IMR-90 (cell line): ENCODE data around the gene SLC46A2. TPM values are rescaled to one million over a fixed set of nuclear protein-coding genes. Genes with fewer than 3 reads are reported as not detected.

Source experiments
- ATAC-seq: fragments of 200-7000 bp; cut with Tn5 transposase; 2 replicates; pipeline ENCODE4 v1.9.1; 2020; ENCODE audit warnings: low read depth, mild to moderate bottlenecking, moderate library complexity
- BruUV-seq: library from RNA; stranded (reverse); fragments of 400-500 nt; replicated peaks from 2 replicates; lab custom pipeline; 2021; lab: Mats Ljungman, UMichigan
- CTCF ChIA-PET: fragments of 300-600 bp; formaldehyde crosslinking; extraction: SDS; loops from one replicate; lab custom pipeline; 2021; ENCODE audit warnings: antibody characterized with exemption; lab: Yijun Ruan, JAX
- POLR2A ChIA-PET: fragments of 300-600 bp; sonication (Branson Sonifier 250); formaldehyde crosslinking; loops from one replicate; lab custom pipeline; 2022; ENCODE audit warnings: antibody characterized with exemption; ENCODE audit not compliant: unreplicated experiment; lab: Charles Lee
- DNase-seq: peaks from one replicate; pipeline ENCODE4 v3.0.0; 2013
- H2AFZ ChIP-seq: replicated peaks from 2 replicates; pipeline ENCODE3; 2013; ENCODE audit warnings: low read length, mild to moderate bottlenecking; ENCODE audit not compliant: poor library complexity
- H2AK5ac ChIP-seq: 2 replicates; pipeline ENCODE4 v1.6.1; 2013; ENCODE audit warnings: low read depth, low read length, inconsistent platforms
- H2AK9ac ChIP-seq: replicated peaks from 2 replicates; pipeline ENCODE3; 2013; ENCODE audit warnings: mild to moderate bottlenecking, low read depth, low read length, moderate library complexity; ENCODE audit not compliant: poor library complexity
- H2BK120ac ChIP-seq: 2 replicates; pipeline ENCODE4 v1.6.1; 2013; ENCODE audit warnings: low read depth, low read length, inconsistent platforms
- H2BK15ac ChIP-seq: 3 replicates; pipeline ENCODE4 v1.6.1; 2013; ENCODE audit warnings: low read depth, low read length, inconsistent platforms
- H2BK20ac ChIP-seq: 2 replicates; pipeline ENCODE4 v1.6.1; 2013; ENCODE audit warnings: low read depth, mild to moderate bottlenecking, inconsistent platforms, low read length, moderate library complexity
- H2BK5ac ChIP-seq: 2 replicates; pipeline ENCODE4 v1.6.1; 2013; ENCODE audit warnings: mild to moderate bottlenecking, low read depth, low read length, inconsistent platforms; ENCODE audit not compliant: poor library complexity, severe bottlenecking
- H3K14ac ChIP-seq: replicated peaks from 2 replicates; pipeline ENCODE4 v1.6.1; 2013; ENCODE audit warnings: low read depth, low read length, inconsistent platforms
- H3K18ac ChIP-seq: 2 replicates; pipeline ENCODE4 v1.6.1; 2013; ENCODE audit warnings: low read depth, low read length, control low read depth
- H3K23ac ChIP-seq: 2 replicates; pipeline ENCODE4 v1.6.1; 2013; ENCODE audit warnings: low read depth, low read length, inconsistent platforms
- H3K27ac ChIP-seq: 2 replicates; pipeline ENCODE4 v1.5.1; 2013; ENCODE audit warnings: mild to moderate bottlenecking, control low read depth, low read length; ENCODE audit not compliant: insufficient read depth
- H3K27me3 ChIP-seq: 2 replicates; pipeline ENCODE4 v1.6.1; 2013; ENCODE audit warnings: low read length; ENCODE audit not compliant: control insufficient read depth, insufficient read depth
- H3K36me3 ChIP-seq: 2 replicates; pipeline ENCODE4 v1.6.1; 2013; ENCODE audit warnings: low read length, mixed read lengths; ENCODE audit not compliant: control insufficient read depth, insufficient read depth
- H3K4ac ChIP-seq: 2 replicates; pipeline ENCODE4 v1.6.1; 2013; ENCODE audit warnings: low read depth, low read length, inconsistent platforms
- H3K4me1 ChIP-seq: 2 replicates; pipeline ENCODE4 v1.6.1; 2013; ENCODE audit warnings: low read length, mixed read lengths; ENCODE audit not compliant: control insufficient read depth, insufficient read depth
- H3K4me2 ChIP-seq: 2 replicates; pipeline ENCODE4 v1.6.1; 2013; ENCODE audit warnings: low read depth, mild to moderate bottlenecking, control low read depth, low read length, moderate library complexity
- H3K4me3 ChIP-seq: 2 replicates; pipeline ENCODE4 v1.5.1; 2013; ENCODE audit warnings: low read depth, mild to moderate bottlenecking, control low read depth, low read length, moderate library complexity; ENCODE audit not compliant: insufficient read depth
- H3K56ac ChIP-seq: 2 replicates; pipeline ENCODE4 v1.6.1; 2013; ENCODE audit warnings: low read length, inconsistent platforms; ENCODE audit not compliant: insufficient read depth; ENCODE audit errors: extremely low read depth
- H3K79me1 ChIP-seq, 2 experiments: 2 replicates each; pipeline ENCODE4 v1.6.1; 2013; ENCODE audit warnings: low read length in 2 of 2, inconsistent platforms in 1 of 2, low read depth in 1 of 2
- H3K9ac ChIP-seq: 2 replicates; pipeline ENCODE4 v1.6.1; 2013; ENCODE audit warnings: low read depth, low read length, control low read depth
- H3K9me1 ChIP-seq: 2 replicates; pipeline ENCODE4 v1.6.1; 2013; ENCODE audit warnings: low read length, inconsistent platforms; ENCODE audit not compliant: insufficient read depth
- H3K9me3 ChIP-seq: 2 replicates; pipeline ENCODE4 v1.6.1; 2013; ENCODE audit warnings: low read length; ENCODE audit not compliant: control insufficient read depth, insufficient read depth
- H4K20me1 ChIP-seq: 2 replicates; pipeline ENCODE4 v1.6.1; 2013; ENCODE audit warnings: low read length, inconsistent platforms; ENCODE audit not compliant: insufficient read depth
- H4K5ac ChIP-seq: 2 replicates; pipeline ENCODE4 v1.6.1; 2013; ENCODE audit warnings: mild to moderate bottlenecking, low read depth, low read length, control low read depth
- H4K8ac ChIP-seq, 2 experiments: 2 replicates each; pipeline ENCODE4 v1.6.1; 2013; ENCODE audit warnings: low read depth in 2 of 2, low read length in 2 of 2, control low read depth in 1 of 2, inconsistent platforms in 1 of 2
- H4K91ac ChIP-seq: 2 replicates; pipeline ENCODE4 v1.6.1; 2013; ENCODE audit warnings: low read depth, low read length, inconsistent platforms; ENCODE audit not compliant: insufficient read depth
- BHLHE40 ChIP-seq: fragments of 150-350 bp; IDR thresholded peaks from 2 replicates; pipeline ENCODE4 v1.6.1; 2016; ENCODE audit warnings: mild to moderate bottlenecking, low read depth, low read length
- CTCF ChIP-seq: conservative IDR thresholded peaks from 2 replicates; pipeline ENCODE4 v1.5.1; 2012; ENCODE audit warnings: mild to moderate bottlenecking, low read depth, low read length, improper control_type of control experiment
- MAZ ChIP-seq: IDR thresholded peaks from 2 replicates; pipeline ENCODE4 v1.6.1; 2012; ENCODE audit warnings: low read depth, mild to moderate bottlenecking, low read length, improper control_type of control experiment, moderate library complexity, borderline replicate concordance
- MXI1 ChIP-seq: IDR thresholded peaks from 2 replicates; pipeline ENCODE4 v1.6.1; 2012; ENCODE audit warnings: low read depth, mild to moderate bottlenecking, low read length, moderate library complexity, borderline replicate concordance
- NFE2L2 ChIP-seq: fragments of 150-350 bp; IDR thresholded peaks from 2 replicates; pipeline ENCODE4 v1.6.1; 2016; ENCODE audit warnings: low read depth, mild to moderate bottlenecking, low read length
- RAD21 ChIP-seq: IDR thresholded peaks from 2 replicates; pipeline ENCODE4 v1.6.1; 2012; ENCODE audit warnings: low read length, improper control_type of control experiment
- RCOR1 ChIP-seq: IDR thresholded peaks from 2 replicates; pipeline ENCODE4 v1.6.1; 2012; ENCODE audit warnings: mild to moderate bottlenecking, low read length, improper control_type of control experiment; ENCODE audit not compliant: insufficient replicate concordance
- RFX5 ChIP-seq: IDR thresholded peaks from 2 replicates; pipeline ENCODE4 v1.8.0; 2012; ENCODE audit warnings: low read depth, mild to moderate bottlenecking, low read length, moderate library complexity
- SMC3 ChIP-seq: fragments of 150-350 bp; IDR thresholded peaks from 2 replicates; pipeline ENCODE4 v1.6.1; 2016; ENCODE audit warnings: low read depth, mild to moderate bottlenecking, antibody characterized with exemption, low read length, moderate library complexity
- WGBS, 2 experiments: methylation state at CpG; one replicate each; pipeline versions ENCODE4 v1.1.5 to v1.1.7; 2013; ENCODE audit warnings: missing lambda C conversion rate in 2 of 2; ENCODE audit not compliant: insufficient read length in 1 of 2; ENCODE audit errors: extremely low coverage in 2 of 2; 5-methylcytosine and 5-hydroxymethylcytosine counted together
- dilution Hi-C: fragments of 300-500 bp; cut with HindIII; formaldehyde crosslinking; loops from one replicate; pipeline ENCODE4 v1.14.3; 2018; ENCODE audit warnings: low sequenced_read_pairs; ENCODE audit not compliant: unreplicated experiment
- in situ Hi-C: fragments of 300-500 bp; cut with MboI; formaldehyde crosslinking; loops from 3 replicates; pipeline ENCODE4 v1.14.3; 2019; ENCODE audit warnings: low sequenced_read_pairs, inconsistent platforms, mixed read lengths
- intact Hi-C: fragments of 100-400 bp; cut with micrococcal nuclease; formaldehyde crosslinking; loops from 2 replicates; pipeline ENCODE4 v1.10.0; 2022
- polyA plus RNA-seq, 3 experiments: library from polyadenylated mRNA; depleted of rRNA; stranded (reverse); fragments of >200 nt; gene quantifications; 2 replicates each; pipeline ENCODE4 v1.2.3, GENCODE V29; 2012; ENCODE audit warnings: low replicate concordance in 1 of 3
- total RNA-seq: library from RNA; depleted of rRNA; stranded (reverse); fragments of >200 nt; gene quantifications from 2 replicates; pipeline ENCODE4 v1.2.3, GENCODE V29; 2012

The SLC46A2 gene
- total and polyA plus RNA-seq, 2 of the 4 experiments (the other 2 are of a cell fraction), result not detected

DNA sequence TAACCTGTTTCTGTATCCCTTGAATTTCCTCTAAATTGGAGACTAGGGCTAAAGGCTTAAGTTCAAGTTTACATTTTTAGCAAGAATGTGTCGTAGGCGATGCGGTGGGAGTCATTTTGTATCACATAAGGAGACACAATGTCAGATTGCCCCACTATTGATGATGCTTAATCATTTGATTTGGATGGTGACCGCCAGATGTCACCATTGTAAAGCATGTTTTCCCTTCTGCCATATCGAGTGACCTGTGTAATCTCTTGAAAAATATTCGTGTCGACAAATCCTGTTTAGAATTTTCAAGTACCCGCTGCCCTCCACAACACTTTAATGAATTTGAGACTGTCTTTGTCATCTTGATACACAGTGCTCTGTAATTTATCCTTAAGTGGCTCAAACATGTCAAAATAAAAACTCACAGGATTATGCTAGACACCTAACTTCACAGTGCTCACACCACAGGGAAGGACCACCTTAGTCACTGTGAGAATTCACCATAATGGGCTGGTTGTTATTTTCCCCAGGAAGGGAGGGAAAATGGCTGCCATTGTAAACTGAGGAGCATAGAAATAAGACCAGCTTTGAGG lies 34.5 kb upstream of the SLC46A2 start:
- WGBS, 2 experiments, result 30% methylated on average over 2 of the region's 8 CpGs; no CpG with 5 or more reads in 1 of the 2 experiments
- POLR2A ChIA-PET, result no interaction called here
- no TSS peak for BruUV-seq
- H2BK20ac ChIP-seq, result no peak overlapping the region
- intact Hi-C loops, result no loop called here
- H3K79me1 ChIP-seq, result no peaks in the 10 kb centered on the region
- no peak overlapping the region for H2AFZ ChIP-seq
- no peak overlapping the region for H2AK9ac ChIP-seq
- no peaks in the 10 kb centered on the region for H3K36me3 ChIP-seq
- H3K9me3 ChIP-seq, result no peaks in the 10 kb centered on the region; the same call in 1 of the 2 replicates
- H3K9me1 ChIP-seq, result no peaks in the 10 kb centered on the region
- no peaks in the 10 kb centered on the region for H4K20me1 ChIP-seq
- ATAC-seq (0 out of 2 replicates have a peak, but pooled peaks have one; percentile 40), DNase-seq (peak; percentile 23)
- H3K18ac ChIP-seq, result no peak overlapping the region
- H2BK5ac ChIP-seq, result no peak overlapping the region
- H3K14ac ChIP-seq, result no peak overlapping the region
- H4K5ac ChIP-seq, result no peak overlapping the region
- dilution Hi-C loops, result no loop called here
- no peaks in the 10 kb centered on the region for H3K4me1 ChIP-seq
- H2BK120ac ChIP-seq, result no peak overlapping the region
- no peak overlapping the region for H3K4me3 ChIP-seq
- no peak overlapping the region for H3K56ac ChIP-seq
- no peak overlapping the region for H2AK5ac ChIP-seq
- H4K91ac ChIP-seq, result no peak overlapping the region
- peaks cover 23% of the 10 kb centered on the region for H3K27me3 ChIP-seq
- H2BK15ac ChIP-seq, result no peak overlapping the region
- no peak overlapping the region for H3K4ac ChIP-seq
- TF ChIP-seq CTCF, result peak; percentile 44
- no peak for TF ChIP-seq RFX5
- TF ChIP-seq MXI1, result no peak
- TF ChIP-seq BHLHE40, result no peak
- no peak for TF ChIP-seq NFE2L2
- no peak for TF ChIP-seq RCOR1
- no peak for TF ChIP-seq MAZ
- peak; percentile 58 for TF ChIP-seq RAD21
- TF ChIP-seq SMC3, result peak; percentile 34; the same call in 1 of the 2 replicates
- H4K8ac ChIP-seq, result no peak overlapping the region
- CTCF ChIA-PET, result interaction anchor here (1.1 kb wide), 1 partner anchor 187 kb away, joined by 4 read pairs; no protein-coding TSS in a partner anchor
- no peak overlapping the region for H3K9ac ChIP-seq
- no peak overlapping the region for H3K4me2 ChIP-seq
- H3K23ac ChIP-seq, result no peak overlapping the region
- in situ Hi-C loops, result no loop called here
- no peak overlapping the region for H3K27ac ChIP-seq
